ENCODE results near the gene DEUP1. TPM values are rescaled to one million over a fixed set of nuclear protein-coding genes. Genes with fewer than 3 reads are reported as not detected.
A peak's percentile ranks its signal among the peaks of the same experiment; 100 is the strongest.

DEUP1 gene
- total and polyA plus RNA-seq, 9 of the 15 experiments (the other 6 are each of a cell fraction or from before 2014, with no cell fraction given): 1.4 to 10.9 (median 9.3) TPM

DNA sequence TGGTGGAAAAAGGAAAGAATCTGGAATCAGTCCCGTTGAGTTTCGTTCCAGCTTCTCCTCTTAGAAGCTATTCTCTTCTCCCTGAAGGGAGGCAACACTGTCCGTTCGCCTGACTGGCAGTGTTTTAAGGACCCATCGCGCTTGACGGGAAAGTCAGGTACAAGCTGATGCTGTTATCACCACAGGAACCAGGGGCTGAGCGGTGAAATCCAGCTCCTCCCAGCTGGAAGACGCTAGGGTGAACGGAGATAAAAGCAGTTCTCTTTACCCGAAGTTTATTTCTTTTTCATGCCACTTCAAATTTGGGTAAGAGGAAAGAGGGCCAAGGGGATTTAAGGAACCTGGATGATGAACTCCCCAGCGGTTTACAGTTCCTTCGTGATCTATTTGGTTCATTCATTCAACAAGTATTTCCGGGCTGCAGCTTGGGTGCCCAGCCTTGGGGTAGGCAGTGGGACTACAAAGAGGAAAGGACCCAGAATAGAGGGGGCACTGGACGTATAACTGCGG, 551 bp upstream of the DEUP1 start:
- Histone ChIP-seq H3K27ac (ENCODE audit: extremely low read depth, low read depth, low read length) (peak overlapping the region; percentile 78), H4K20me1 (replicated peaks; ENCODE audit: control insufficient read depth, insufficient read depth, low read length) (no peaks in the 10 kb centered on the region), H2AFZ (ENCODE audit: low read depth, low read length) (peak overlapping the region; percentile 96), H3K9ac (ENCODE audit: insufficient read depth in 1 of 2, low read depth in 2 of 2, low read length in 2 of 2) (peak overlapping the region; percentile 67 to 89), H3K9me1 (ENCODE audit: control insufficient read depth, insufficient read depth, low read length) (no peaks in the 10 kb centered on the region), H3K9me3 (replicated peaks; ENCODE audit: control insufficient read depth, insufficient read depth, low read depth, low read length) (no peaks in the 10 kb centered on the region), H3K4me1 (replicated peaks in 1 of 2; ENCODE audit: control insufficient read depth in 2 of 2, insufficient read depth in 2 of 2, low read length in 2 of 2) (peaks cover 6 to 7% of the 10 kb centered on the region in 2 experiments; a peak in 2 of 5 replicates), H3K4me3 (peak overlapping the region; percentile 51), H3K4me2 (ENCODE audit: insufficient read depth, low read length) (peak overlapping the region; percentile 81), H3K36me3 (ENCODE audit: control insufficient read depth, insufficient read depth, low read length) (no peaks in the 10 kb centered on the region; the same call in 2 of the 3 replicates), H3K79me2 (ENCODE audit: control insufficient read depth, insufficient read depth, low read length) (no peaks in the 10 kb centered on the region), H3K27me3 (ENCODE audit: control insufficient read depth in 2 of 2, insufficient read depth in 2 of 2, low read length in 2 of 2) (no peaks in the 10 kb centered on the region)
- ChIA-PET POLR2A (interaction anchor here (1.3 kb wide), 1 partner anchor 11 kb away, joined by 3 read pairs; no protein-coding TSS in a partner anchor), CTCF (ENCODE audit: low intra/inter-chr PET ratio) (no interaction called here)
- 2% methylated on average over 14 of the region's 16 CpGs for WGBS (ENCODE audit: insufficient coverage, low coverage, missing lambda C conversion rate)
- intact Hi-C loops (cut with micrococcal nuclease) (loop anchor here (10.0 kb wide), 1 partner anchor 215 kb away; the partner anchor contains the start of gene SMCO4), in situ Hi-C loops (cut with MboI) (no loop called here)
- BruUV-seq (replicated peaks): no TSS peak
- peak; percentile 65 for ATAC-seq
- peak; percentile 37 for FAIRE-seq
- DNase-seq (ENCODE audit: extremely low read depth in 1 of 4, low spot score in 3 of 4): peak; percentile 16 to 61 (median 32)
- TF ChIP-seq IRF2 (CRISPR knock-in tag; IDR thresholded peaks at IDR 0.05): no peak
- TF ChIP-seq FOXJ3 (CRISPR knock-in tag; IDR thresholded peaks at IDR 0.05): no peak
- no peak for TF ChIP-seq SMAD2 (IDR thresholded peaks at IDR 0.05; ENCODE audit: low read depth, low read length)
- no peak for TF ChIP-seq FUS (optimal IDR thresholded peaks at IDR 0.05; ENCODE audit: low read depth, low read length)
- no peak for TF ChIP-seq FOXP1 (CRISPR knock-in tag; IDR thresholded peaks at IDR 0.05)
- TF ChIP-seq, protein P1, sequence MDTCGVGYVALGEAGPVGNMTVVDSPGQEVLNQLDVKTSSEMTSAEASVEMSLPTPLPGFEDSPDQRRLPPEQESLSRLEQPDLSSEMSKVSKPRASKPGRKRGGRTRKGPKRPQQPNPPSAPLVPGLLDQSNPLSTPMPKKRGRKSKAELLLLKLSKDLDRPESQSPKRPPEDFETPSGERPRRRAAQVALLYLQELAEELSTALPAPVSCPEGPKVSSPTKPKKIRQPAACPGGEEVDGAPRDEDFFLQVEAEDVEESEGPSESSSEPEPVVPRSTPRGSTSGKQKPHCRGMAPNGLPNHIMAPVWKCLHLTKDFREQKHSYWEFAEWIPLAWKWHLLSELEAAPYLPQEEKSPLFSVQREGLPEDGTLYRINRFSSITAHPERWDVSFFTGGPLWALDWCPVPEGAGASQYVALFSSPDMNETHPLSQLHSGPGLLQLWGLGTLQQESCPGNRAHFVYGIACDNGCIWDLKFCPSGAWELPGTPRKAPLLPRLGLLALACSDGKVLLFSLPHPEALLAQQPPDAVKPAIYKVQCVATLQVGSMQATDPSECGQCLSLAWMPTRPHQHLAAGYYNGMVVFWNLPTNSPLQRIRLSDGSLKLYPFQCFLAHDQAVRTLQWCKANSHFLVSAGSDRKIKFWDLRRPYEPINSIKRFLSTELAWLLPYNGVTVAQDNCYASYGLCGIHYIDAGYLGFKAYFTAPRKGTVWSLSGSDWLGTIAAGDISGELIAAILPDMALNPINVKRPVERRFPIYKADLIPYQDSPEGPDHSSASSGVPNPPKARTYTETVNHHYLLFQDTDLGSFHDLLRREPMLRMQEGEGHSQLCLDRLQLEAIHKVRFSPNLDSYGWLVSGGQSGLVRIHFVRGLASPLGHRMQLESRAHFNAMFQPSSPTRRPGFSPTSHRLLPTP (IDR thresholded peaks at IDR 0.05; ENCODE audit: borderline replicate concordance, extremely low read depth, insufficient read length): no peak
- TF ChIP-seq, protein P2, sequence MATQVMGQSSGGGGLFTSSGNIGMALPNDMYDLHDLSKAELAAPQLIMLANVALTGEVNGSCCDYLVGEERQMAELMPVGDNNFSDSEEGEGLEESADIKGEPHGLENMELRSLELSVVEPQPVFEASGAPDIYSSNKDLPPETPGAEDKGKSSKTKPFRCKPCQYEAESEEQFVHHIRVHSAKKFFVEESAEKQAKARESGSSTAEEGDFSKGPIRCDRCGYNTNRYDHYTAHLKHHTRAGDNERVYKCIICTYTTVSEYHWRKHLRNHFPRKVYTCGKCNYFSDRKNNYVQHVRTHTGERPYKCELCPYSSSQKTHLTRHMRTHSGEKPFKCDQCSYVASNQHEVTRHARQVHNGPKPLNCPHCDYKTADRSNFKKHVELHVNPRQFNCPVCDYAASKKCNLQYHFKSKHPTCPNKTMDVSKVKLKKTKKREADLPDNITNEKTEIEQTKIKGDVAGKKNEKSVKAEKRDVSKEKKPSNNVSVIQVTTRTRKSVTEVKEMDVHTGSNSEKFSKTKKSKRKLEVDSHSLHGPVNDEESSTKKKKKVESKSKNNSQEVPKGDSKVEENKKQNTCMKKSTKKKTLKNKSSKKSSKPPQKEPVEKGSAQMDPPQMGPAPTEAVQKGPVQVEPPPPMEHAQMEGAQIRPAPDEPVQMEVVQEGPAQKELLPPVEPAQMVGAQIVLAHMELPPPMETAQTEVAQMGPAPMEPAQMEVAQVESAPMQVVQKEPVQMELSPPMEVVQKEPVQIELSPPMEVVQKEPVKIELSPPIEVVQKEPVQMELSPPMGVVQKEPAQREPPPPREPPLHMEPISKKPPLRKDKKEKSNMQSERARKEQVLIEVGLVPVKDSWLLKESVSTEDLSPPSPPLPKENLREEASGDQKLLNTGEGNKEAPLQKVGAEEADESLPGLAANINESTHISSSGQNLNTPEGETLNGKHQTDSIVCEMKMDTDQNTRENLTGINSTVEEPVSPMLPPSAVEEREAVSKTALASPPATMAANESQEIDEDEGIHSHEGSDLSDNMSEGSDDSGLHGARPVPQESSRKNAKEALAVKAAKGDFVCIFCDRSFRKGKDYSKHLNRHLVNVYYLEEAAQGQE (IDR thresholded peaks at IDR 0.05; ENCODE audit: borderline replicate concordance): peak; percentile 45
- TF ChIP-seq, protein P2 (CRISPR knock-in tag; IDR thresholded peaks at IDR 0.05; ENCODE audit: low read depth): no peak
- TF ChIP-seq, protein P3, sequence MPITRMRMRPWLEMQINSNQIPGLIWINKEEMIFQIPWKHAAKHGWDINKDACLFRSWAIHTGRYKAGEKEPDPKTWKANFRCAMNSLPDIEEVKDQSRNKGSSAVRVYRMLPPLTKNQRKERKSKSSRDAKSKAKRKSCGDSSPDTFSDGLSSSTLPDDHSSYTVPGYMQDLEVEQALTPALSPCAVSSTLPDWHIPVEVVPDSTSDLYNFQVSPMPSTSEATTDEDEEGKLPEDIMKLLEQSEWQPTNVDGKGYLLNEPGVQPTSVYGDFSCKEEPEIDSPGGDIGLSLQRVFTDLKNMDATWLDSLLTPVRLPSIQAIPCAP (CRISPR knock-in tag; IDR thresholded peaks at IDR 0.05; ENCODE audit: borderline replicate concordance): no peak
